ENCODE data around the gene TPRG1.
A peak's percentile ranks its signal among the peaks of the same experiment; 100 is the strongest.

The TPRG1 gene

DNA sequence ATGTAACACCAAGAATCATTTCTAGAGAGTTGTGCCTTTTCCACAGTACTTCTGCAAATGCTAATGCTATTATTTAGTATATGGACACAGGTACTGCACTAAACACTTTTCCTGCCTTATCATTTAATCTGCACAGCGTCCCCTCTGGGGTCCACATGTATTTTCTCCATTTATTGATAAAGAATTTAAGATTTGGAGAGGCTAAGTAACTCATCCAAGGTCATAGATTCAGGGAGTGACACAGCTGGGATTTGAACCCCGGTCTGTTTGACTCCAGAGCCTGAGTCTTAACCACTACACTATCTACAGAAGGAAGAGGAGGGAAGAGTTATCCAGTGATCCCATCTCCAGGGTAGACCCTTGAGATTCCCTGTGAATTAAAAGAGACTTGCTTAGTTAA, 24.9 kb upstream of the TPRG1 start:
- Mint-ChIP-seq H3K27me3 (no peaks in the 10 kb centered on the region), H3K36me3 (ENCODE audit: low read depth) (no peaks in the 10 kb centered on the region), H3K4me1 (peaks cover 22% of the 10 kb centered on the region), H3K9me3 (no peaks in the 10 kb centered on the region), H3K27ac (no peak overlapping the region), H3K4me3 (no peak overlapping the region)
- ATAC-seq, result no peak
- DNase-seq, result no peak

DNA sequence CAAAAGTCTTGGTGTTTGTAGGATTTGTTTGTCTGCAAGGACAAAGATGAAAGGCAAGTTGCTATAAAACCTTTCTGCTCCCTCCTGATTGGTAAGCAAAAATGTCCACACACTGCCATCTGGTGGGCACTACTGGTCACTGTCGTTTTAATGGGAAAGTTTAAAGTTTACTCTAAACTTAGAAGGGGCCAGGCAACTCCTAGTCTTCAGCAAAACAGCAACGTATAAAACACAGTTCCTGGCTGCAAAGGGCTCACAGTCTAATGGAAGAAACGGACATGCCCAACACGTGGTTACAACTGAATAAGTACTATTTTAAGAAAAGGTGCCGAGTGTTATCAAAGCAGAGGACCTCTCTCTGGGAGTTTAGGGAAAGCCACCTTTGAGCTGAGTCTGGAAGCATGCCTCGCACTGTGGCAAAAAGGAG, 23.7 kb upstream of the TPRG1 start:
- Mint-ChIP-seq H3K9me3 (no peaks in the 10 kb centered on the region), H3K36me3 (ENCODE audit: low read depth) (no peaks in the 10 kb centered on the region), H3K27me3 (no peaks in the 10 kb centered on the region), H3K4me3 (no peak overlapping the region), H3K4me1 (peaks cover 13% of the 10 kb centered on the region), H3K27ac (no peak overlapping the region)
- ATAC-seq, result no peak
- peak; percentile 65 for DNase-seq

DNA sequence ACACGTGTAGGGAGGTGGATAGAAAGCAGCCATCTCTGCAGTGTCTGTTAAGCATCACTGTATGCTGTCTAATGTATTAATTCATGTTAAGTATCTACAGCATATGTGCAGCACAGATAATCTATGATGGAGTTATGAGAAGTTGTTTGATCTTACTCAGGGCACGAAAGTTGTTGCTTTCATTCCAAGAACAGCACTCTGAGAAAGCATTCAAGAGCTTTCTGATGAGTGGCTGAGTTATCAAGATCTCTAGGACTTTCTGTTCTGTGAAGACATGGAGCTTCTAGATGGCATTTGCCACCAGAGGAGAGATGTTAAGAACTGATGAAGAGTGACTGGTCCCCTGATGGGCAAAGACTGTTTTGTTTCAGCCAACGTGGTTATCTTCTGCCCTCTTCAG, 22.6 kb upstream of the TPRG1 start:
- Mint-ChIP-seq H3K27me3 (no peaks in the 10 kb centered on the region), H3K9me3 (no peaks in the 10 kb centered on the region), H3K4me3 (no peak overlapping the region), H3K4me1 (peaks cover 7% of the 10 kb centered on the region), H3K27ac (no peak overlapping the region), H3K36me3 (ENCODE audit: low read depth) (no peaks in the 10 kb centered on the region)
- ATAC-seq (no peak), DNase-seq (no peak)

- DNase-seq (no peak), ATAC-seq (no peak)
- Mint-ChIP-seq H3K27ac (no peak overlapping the region), H3K27me3 (no peaks in the 10 kb centered on the region), H3K4me1 (no peaks in the 10 kb centered on the region), H3K9me3 (no peaks in the 10 kb centered on the region), H3K4me3 (no peak overlapping the region), H3K36me3 (ENCODE audit: low read depth) (no peaks in the 10 kb centered on the region)
Measured at GRCh38 chr3:189157232-189158007, 14.4 kb upstream of the TPRG1 start.

- Mint-ChIP-seq H3K27me3 (no peaks in the 10 kb centered on the region), H3K4me3 (no peak overlapping the region), H3K9me3 (no peaks in the 10 kb centered on the region), H3K36me3 (ENCODE audit: low read depth) (no peaks in the 10 kb centered on the region), H3K4me1 (no peaks in the 10 kb centered on the region), H3K27ac (no peak overlapping the region)
- DNase-seq, result no peak
- ATAC-seq, result peak; percentile 40
Measured at GRCh38 chr3:189158034-189158433, 13.7 kb upstream of the TPRG1 start.

- no peaks in the 10 kb centered on the region for H3K36me3 Mint-ChIP-seq (ENCODE audit: low read depth)
- no peak overlapping the region for H3K27ac Mint-ChIP-seq
- DNase-seq, result no peak
- H3K27me3 Mint-ChIP-seq, result no peaks in the 10 kb centered on the region
- H3K4me1 Mint-ChIP-seq, result no peaks in the 10 kb centered on the region
- H3K4me3 Mint-ChIP-seq, result no peak overlapping the region
- H3K9me3 Mint-ChIP-seq, result no peaks in the 10 kb centered on the region
- ATAC-seq, result no peak
Measured at GRCh38 chr3:189160519-189161309, 11.1 kb upstream of the TPRG1 start.

DNA sequence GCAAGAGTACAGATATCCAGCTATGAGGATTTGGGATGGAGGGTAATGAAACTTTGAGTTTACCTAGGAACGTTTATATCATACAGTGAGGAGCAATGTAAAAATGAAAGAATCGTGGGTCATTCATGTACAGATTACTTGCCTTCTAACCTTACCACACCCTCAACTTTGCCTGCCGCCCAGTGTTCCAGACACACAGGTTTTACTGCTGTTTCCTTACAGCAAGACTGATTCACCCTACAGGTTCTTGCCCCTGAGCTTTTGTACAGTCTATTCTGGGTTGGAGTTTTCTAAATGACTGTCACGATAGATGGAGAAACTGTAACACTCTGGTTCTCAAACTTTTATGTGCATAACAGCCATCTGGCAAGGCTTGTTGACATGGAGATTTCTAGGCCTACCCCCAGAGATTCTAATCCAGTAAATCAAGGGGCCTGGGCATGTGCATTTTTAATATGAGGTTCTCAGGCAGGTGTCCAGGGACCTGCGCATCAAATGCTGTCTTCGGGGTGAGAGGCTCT, 6.6 kb upstream of the TPRG1 start:
- H3K4me1 Mint-ChIP-seq, result peaks cover 6% of the 10 kb centered on the region
- no peak for DNase-seq
- H3K9me3 Mint-ChIP-seq, result no peaks in the 10 kb centered on the region
- ATAC-seq, result no peak
- no peak overlapping the region for H3K4me3 Mint-ChIP-seq
- no peaks in the 10 kb centered on the region for H3K36me3 Mint-ChIP-seq (ENCODE audit: low read depth)
- H3K27me3 Mint-ChIP-seq, result no peaks in the 10 kb centered on the region
- no peak overlapping the region for H3K27ac Mint-ChIP-seq

GRCh38 chr3:189166321-189166720, 5.5 kb upstream of the TPRG1 start:
- Mint-ChIP-seq H3K27me3 (no peaks in the 10 kb centered on the region), H3K4me1 (peaks cover 6% of the 10 kb centered on the region), H3K36me3 (ENCODE audit: low read depth) (no peaks in the 10 kb centered on the region), H3K9me3 (no peaks in the 10 kb centered on the region), H3K4me3 (no peak overlapping the region), H3K27ac (no peak overlapping the region)
- ATAC-seq, result no peak
- DNase-seq, result no peak

- H3K9me3 Mint-ChIP-seq, result no peaks in the 10 kb centered on the region
- no peaks in the 10 kb centered on the region for H3K36me3 Mint-ChIP-seq (ENCODE audit: low read depth)
- H3K4me3 Mint-ChIP-seq, result no peak overlapping the region
- H3K27ac Mint-ChIP-seq, result no peak overlapping the region
- peak; percentile 73 for ATAC-seq
- no peaks in the 10 kb centered on the region for H3K27me3 Mint-ChIP-seq
- DNase-seq, result no peak
- H3K4me1 Mint-ChIP-seq, result peaks cover 11% of the 10 kb centered on the region
Measured at GRCh38 chr3:189167027-189167766, 4.6 kb upstream of the TPRG1 start.

DNA sequence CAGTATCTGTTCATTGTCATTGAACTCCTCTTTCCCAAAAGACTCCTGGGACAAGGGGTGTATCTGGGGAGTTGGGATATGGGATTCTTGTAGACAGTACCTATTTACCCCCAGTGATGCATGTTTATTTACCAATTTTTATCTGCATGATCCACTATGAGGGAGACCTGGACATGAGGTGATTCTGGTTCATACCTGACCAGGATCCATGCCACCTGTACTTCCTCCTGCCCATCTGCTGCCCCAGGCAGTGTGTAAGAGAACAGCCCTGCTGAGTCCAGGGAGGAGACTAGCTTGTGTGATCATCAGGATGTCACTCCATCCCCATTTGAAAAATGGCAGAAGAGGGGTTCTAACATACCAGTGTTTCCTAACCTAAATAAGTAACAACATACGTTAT, 3.1 kb upstream of the TPRG1 start:
- ATAC-seq, result no peak
- no peaks in the 10 kb centered on the region for H3K27me3 Mint-ChIP-seq
- DNase-seq, result no peak
- H3K4me3 Mint-ChIP-seq, result no peak overlapping the region
- H3K9me3 Mint-ChIP-seq, result no peaks in the 10 kb centered on the region
- H3K27ac Mint-ChIP-seq, result no peak overlapping the region
- H3K4me1 Mint-ChIP-seq, result peaks cover 18% of the 10 kb centered on the region
- no peaks in the 10 kb centered on the region for H3K36me3 Mint-ChIP-seq (ENCODE audit: low read depth)

DNA sequence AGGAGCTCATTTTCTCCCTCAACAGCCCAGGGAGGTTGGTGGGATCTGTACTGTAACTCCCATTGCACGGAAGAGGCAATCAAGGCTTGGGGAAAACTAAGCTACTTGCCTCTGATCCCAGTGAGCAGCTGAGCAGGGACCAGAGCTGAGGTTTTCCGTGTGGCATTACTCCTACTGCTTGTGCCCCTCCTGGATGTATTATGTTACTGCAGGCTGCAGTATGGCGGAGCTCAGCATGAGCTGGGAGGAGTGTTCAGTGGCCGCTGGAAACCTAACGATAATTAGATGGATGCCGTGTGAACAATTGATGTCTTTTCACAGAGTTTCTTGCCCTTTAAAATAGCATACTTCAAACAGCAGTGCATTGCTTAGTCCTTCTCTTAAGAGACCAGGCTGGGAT, 2.0 kb upstream of the TPRG1 start:
- Mint-ChIP-seq H3K36me3 (ENCODE audit: low read depth) (no peaks in the 10 kb centered on the region), H3K9me3 (no peaks in the 10 kb centered on the region), H3K27ac (no peak overlapping the region), H3K4me1 (peaks cover 18% of the 10 kb centered on the region), H3K4me3 (no peak overlapping the region), H3K27me3 (no peaks in the 10 kb centered on the region)
- ATAC-seq, result no peak
- DNase-seq, result no peak

DNA sequence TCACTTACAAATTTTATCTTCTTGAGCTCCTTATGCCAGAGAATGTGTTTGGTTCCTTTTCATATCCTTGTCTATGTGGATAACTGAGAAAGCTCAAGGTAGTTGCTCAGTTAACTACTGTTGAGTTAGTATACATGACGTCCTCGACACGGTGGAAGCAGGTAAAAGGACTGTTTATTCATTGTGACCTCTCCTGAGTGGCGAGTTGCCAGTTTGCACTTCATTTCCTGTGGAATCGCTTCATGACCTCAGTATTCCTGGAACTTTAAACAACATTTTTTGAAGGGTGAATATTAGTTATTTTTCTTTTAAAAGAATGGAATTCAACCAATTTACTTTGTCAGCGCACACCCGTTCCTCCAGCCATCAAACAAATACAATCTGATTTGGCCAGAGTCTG, 1.2 kb upstream of the TPRG1 start:
- DNase-seq, result no peak
- Mint-ChIP-seq H3K27ac (no peak overlapping the region), H3K36me3 (ENCODE audit: low read depth) (no peaks in the 10 kb centered on the region), H3K4me3 (no peak overlapping the region), H3K9me3 (no peaks in the 10 kb centered on the region), H3K4me1 (peaks cover 18% of the 10 kb centered on the region), H3K27me3 (no peaks in the 10 kb centered on the region)
- ATAC-seq, result no peak

DNA sequence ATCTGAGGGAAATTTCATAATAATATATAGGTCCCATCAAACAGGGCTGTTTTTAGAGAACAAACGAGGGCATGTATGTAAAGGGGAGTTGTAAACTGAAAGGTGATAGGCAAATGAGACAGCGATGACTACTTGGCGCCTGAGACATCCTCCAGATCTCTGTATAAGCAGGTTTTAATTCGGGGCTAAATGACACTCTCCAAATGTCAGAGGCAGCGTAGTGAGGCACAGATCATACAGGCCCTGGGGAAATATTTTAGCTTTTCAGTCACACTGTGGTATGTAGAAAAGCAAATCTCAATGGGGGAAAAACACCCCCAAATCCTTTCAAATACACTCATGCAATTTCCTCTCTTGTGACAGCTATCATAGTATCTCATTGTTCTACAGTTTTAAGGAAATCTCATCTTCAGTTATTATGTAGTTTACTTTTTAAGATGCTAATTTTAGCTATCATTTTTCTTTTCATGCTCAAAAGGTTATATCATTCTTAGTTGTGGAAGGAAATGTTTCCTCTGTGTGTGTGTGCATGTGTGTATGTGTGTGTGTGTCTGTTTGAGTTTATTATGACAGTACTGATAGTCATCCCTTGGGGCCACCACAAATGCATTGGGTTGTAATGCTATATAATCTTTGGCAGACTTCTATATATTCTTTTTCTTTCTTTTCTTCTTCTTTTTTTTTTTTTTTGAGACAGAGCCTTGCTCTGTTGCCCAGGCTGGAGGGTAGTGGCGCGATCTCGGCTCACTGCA, 1.1 kb downstream of the TPRG1 start:
- H3K4me3 Mint-ChIP-seq, result no peak overlapping the region
- H3K4me1 Mint-ChIP-seq, result peaks cover 12% of the 10 kb centered on the region
- DNase-seq (no peak), ATAC-seq (peak; percentile 83)
- no peaks in the 10 kb centered on the region for H3K9me3 Mint-ChIP-seq
- H3K27ac Mint-ChIP-seq, result no peak overlapping the region
- H3K27me3 Mint-ChIP-seq, result no peaks in the 10 kb centered on the region
- H3K36me3 Mint-ChIP-seq (ENCODE audit: low read depth), result no peaks in the 10 kb centered on the region

- no peak for ATAC-seq
- no peak overlapping the region for H3K4me3 Mint-ChIP-seq
Measured at GRCh38 chr3:189184566-189184965, 12.8 kb downstream of the TPRG1 start.

More at GRCh38 chr3:189184566-189184965, 12.8 kb downstream of the TPRG1 start:
- peaks cover 2% of the 10 kb centered on the region for H3K36me3 Mint-ChIP-seq (ENCODE audit: low read depth)
- no peak overlapping the region for H3K27ac Mint-ChIP-seq
- H3K4me1 Mint-ChIP-seq, result no peaks in the 10 kb centered on the region
- H3K27me3 Mint-ChIP-seq, result no peaks in the 10 kb centered on the region
- no peak for DNase-seq
- peaks cover 29% of the 10 kb centered on the region for H3K9me3 Mint-ChIP-seq

All from activated naive CD8-positive, alpha-beta T cell treated with anti-CD3 and anti-CD28 coated beads, Interleukin-2, amount 50 U/mL, for 24 hours (primary cell).